Activated CD8-positive, alpha-beta T cell treated with anti-CD3 and anti-CD28 coated beads for 36 hours (primary cell): Measurements from ENCODE around the gene UNC80. TPM values are rescaled to one million over a fixed set of nuclear protein-coding genes. Genes with fewer than 3 reads are reported as not detected.

Source experiments
- ATAC-seq: fragments of 200-7000 bp; cut with Tn5 transposase; one replicate; pipeline ENCODE4 v1.10.0; 2021; ENCODE audit warnings: mild to moderate bottlenecking, moderate library complexity
- CTCF ChIA-PET: fragments of 350-600 bp; sonication (Branson Sonifier 250); formaldehyde crosslinking; loops from one replicate; lab custom pipeline; 2021; ENCODE audit warnings: antibody characterized with exemption; lab: Charles Lee
- POLR2A ChIA-PET: fragments of 350-600 bp; sonication (Branson Sonifier 250); formaldehyde crosslinking; loops from one replicate; lab custom pipeline; 2021; ENCODE audit warnings: antibody characterized with exemption; lab: Charles Lee
- DNase-seq: peaks from one replicate; pipeline ENCODE4 v3.0.0-alpha.2; 2020
- H3K27ac Mint-ChIP-seq: one replicate; pipeline ENCODE4 v1.8.0; 2021; ENCODE audit warnings: mild to moderate bottlenecking, mixed read lengths
- H3K27me3 Mint-ChIP-seq: one replicate; pipeline ENCODE4 v1.8.0; 2021; ENCODE audit warnings: mixed read lengths
- H3K36me3 Mint-ChIP-seq: one replicate; pipeline ENCODE4 v1.8.0; 2021; ENCODE audit warnings: low read depth, mixed read lengths
- H3K4me1 Mint-ChIP-seq: one replicate; pipeline ENCODE4 v1.8.0; 2021; ENCODE audit warnings: low read depth, mixed read lengths
- H3K4me3 Mint-ChIP-seq: one replicate; pipeline ENCODE4 v1.8.0; 2021; ENCODE audit warnings: mild to moderate bottlenecking, moderate library complexity, mixed read lengths
- H3K9me3 Mint-ChIP-seq: one replicate; pipeline ENCODE4 v1.8.0; 2021; ENCODE audit warnings: mixed read lengths
- intact Hi-C: fragments of 100-400 bp; cut with micrococcal nuclease; formaldehyde crosslinking; loops from one replicate; pipeline ENCODE4 v1.10.0; 2022
- total RNA-seq, 2 experiments: library from RNA; stranded (reverse); gene quantifications; one replicate each; pipeline ENCODE4 v1.2.3, GENCODE V29; 2021
- TF ChIP-seq, protein P1 (sequence below): fragments of 200-600 bp; IDR thresholded peaks from one replicate; pipeline ENCODE4 v1.8.0; 2022; ENCODE audit warnings: antibody characterized with exemption, mild to moderate bottlenecking

UNC80 gene
- total RNA-seq, 2 experiments from 2014 or later: not detected

DNA sequence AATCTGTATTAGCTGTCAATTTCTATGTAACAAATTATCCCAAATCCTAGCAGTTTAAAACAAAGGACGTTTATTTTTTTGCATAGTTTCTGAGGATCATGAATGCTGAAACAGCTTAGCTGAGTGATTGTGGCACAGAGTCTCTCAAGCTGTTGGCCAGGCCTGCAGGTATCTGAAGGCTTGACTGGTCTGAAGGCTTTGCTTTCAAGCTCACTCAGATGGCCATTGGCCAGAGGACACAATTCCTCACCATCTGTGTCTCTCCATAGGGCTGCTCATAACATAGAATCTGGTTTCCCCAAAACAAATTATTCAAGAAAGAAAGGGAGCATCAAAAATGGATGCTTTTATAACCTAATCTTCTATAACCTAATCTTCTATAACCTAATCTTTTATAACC is 33.7 kb downstream of the UNC80 start:
- ATAC-seq: no peak
- TF ChIP-seq, protein P1, sequence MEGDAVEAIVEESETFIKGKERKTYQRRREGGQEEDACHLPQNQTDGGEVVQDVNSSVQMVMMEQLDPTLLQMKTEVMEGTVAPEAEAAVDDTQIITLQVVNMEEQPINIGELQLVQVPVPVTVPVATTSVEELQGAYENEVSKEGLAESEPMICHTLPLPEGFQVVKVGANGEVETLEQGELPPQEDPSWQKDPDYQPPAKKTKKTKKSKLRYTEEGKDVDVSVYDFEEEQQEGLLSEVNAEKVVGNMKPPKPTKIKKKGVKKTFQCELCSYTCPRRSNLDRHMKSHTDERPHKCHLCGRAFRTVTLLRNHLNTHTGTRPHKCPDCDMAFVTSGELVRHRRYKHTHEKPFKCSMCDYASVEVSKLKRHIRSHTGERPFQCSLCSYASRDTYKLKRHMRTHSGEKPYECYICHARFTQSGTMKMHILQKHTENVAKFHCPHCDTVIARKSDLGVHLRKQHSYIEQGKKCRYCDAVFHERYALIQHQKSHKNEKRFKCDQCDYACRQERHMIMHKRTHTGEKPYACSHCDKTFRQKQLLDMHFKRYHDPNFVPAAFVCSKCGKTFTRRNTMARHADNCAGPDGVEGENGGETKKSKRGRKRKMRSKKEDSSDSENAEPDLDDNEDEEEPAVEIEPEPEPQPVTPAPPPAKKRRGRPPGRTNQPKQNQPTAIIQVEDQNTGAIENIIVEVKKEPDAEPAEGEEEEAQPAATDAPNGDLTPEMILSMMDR: no peak
- POLR2A ChIA-PET: no interaction called here
- Mint-ChIP-seq H3K9me3 (no peaks in the 10 kb centered on the region), H3K4me3 (no peak overlapping the region), H3K27ac (no peak overlapping the region), H3K36me3 (no peaks in the 10 kb centered on the region), H3K4me1 (no peaks in the 10 kb centered on the region), H3K27me3 (no peaks in the 10 kb centered on the region)
- CTCF ChIA-PET: interaction anchor here (1.5 kb wide), 1 partner anchor 94 kb away, joined by 3 read pairs; no protein-coding TSS in a partner anchor
- intact Hi-C loops: no loop called here
- DNase-seq: no peak

DNA sequence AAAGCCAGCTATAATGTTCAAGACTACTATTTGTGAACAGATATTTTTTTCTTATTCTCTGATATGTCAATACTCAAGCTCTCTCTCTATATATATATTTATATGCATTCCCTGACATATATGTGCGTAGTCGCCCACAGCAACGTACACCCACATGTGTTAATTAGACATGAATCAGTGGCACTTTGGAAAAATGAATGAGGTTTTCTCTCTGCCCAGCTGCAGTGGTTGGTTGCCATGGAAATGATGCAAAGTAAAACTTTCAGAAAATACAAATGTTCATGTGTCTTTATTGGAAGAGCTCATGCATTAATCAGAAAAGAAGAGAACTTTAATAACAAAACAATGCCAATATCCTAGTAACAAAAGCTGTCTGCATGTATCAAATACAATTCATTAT is 34.7 kb downstream of the UNC80 start:
- TF ChIP-seq, protein P1: no peak
- intact Hi-C loops: no loop called here

DNA sequence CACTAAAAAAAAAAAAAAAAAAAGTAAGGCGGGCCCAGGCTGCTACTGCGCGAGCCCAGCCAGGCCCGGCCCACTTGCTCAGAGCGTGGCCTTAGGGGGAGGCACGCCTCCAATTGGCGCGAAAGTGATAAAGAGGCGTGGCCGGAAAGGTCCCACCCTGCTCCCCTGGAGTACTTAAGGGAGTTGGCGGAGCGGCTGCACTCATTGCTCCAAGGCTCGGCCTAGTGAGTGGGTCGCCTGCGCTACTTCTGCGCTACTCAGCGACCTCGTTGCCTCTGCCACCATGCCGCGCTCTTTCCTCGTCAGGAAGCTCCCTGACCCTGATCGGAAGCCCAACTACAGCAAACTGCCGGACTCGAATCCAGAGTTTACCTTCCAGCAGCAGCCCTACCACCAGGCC is 36.9 kb downstream of the UNC80 start:
- TF ChIP-seq, protein P1: no peak

More for the DNA sequence above, 34.7 kb downstream of the UNC80 start:
- ATAC-seq: no peak
- POLR2A ChIA-PET: no interaction called here
- Mint-ChIP-seq H3K36me3 (no peaks in the 10 kb centered on the region), H3K27ac (no peak overlapping the region), H3K4me3 (no peak overlapping the region), H3K4me1 (no peaks in the 10 kb centered on the region), H3K27me3 (no peaks in the 10 kb centered on the region), H3K9me3 (no peaks in the 10 kb centered on the region)
- DNase-seq: no peak
- CTCF ChIA-PET: interaction anchor here (1.5 kb wide), 1 partner anchor 155 kb away, joined by 4 read pairs; no protein-coding TSS in a partner anchor

DNA sequence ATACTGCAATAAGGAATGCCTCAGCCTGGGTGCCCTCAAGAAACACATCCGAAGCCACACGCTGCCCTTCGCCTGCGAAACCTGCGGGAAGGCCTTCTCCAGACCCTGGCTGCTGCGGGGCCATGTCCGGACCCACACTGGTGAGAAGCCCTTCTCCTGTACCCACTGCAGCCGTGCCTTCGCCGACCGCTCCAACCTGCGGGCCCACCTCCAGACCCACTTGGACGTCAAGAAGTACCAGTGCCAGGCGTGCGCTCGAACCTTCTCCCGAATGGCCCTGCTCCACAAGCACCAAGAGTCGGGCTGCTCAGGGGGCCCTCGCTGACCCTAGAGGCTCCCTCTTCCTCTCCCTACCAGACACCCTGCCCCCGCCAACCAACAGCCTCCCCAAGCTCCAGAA is 37.6 kb downstream of the UNC80 start:
- ATAC-seq: no peak
- Mint-ChIP-seq H3K9me3 (no peaks in the 10 kb centered on the region), H3K4me3 (no peak overlapping the region), H3K4me1 (no peaks in the 10 kb centered on the region), H3K36me3 (no peaks in the 10 kb centered on the region), H3K27me3 (peaks cover 2% of the 10 kb centered on the region), H3K27ac (no peak overlapping the region)
- intact Hi-C loops: no loop called here
- ChIA-PET CTCF (no interaction called here), POLR2A (no interaction called here)
- no peak for DNase-seq
- TF ChIP-seq, protein P1: no peak

More for the DNA sequence above, 36.9 kb downstream of the UNC80 start:
- DNase-seq (no peak), ATAC-seq (no peak)
- Mint-ChIP-seq H3K4me1 (no peaks in the 10 kb centered on the region), H3K27me3 (peaks cover 2% of the 10 kb centered on the region), H3K9me3 (no peaks in the 10 kb centered on the region), H3K4me3 (no peak overlapping the region), H3K27ac (no peak overlapping the region), H3K36me3 (no peaks in the 10 kb centered on the region)
- intact Hi-C loops: no loop called here
- POLR2A ChIA-PET: no interaction called here
- CTCF ChIA-PET: no interaction called here

DNA sequence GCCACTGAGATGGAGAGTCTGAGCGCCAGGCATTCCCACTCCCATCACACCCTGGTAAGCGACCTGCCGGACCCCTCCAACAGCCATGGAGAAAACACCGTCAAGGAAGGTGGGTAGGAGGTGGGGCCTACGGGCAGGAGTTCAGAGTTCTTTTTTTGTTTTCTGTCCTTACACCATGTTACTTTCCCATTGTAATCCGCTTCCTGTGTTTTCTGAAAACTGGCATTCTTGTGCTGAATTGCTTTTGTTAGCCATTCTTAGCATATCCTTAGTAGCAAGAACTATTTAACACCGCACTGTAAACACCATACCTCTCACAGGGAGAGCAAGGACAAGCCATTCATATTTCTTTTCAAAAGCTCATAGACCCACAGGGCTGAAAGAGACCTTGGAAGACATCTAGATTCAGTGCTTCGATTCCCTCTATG is 46.2 kb downstream of the UNC80 start:
- Mint-ChIP-seq H3K9me3 (no peaks in the 10 kb centered on the region), H3K4me1 (no peaks in the 10 kb centered on the region), H3K4me3 (no peak overlapping the region), H3K36me3 (no peaks in the 10 kb centered on the region), H3K27me3 (peaks cover 1% of the 10 kb centered on the region), H3K27ac (no peak overlapping the region)
- ATAC-seq: no peak
- TF ChIP-seq, protein P1: no peak
- intact Hi-C loops: no loop called here
- no peak for DNase-seq
- ChIA-PET POLR2A (interaction anchor here (0.6 kb wide), 1 partner anchor 609 kb away, joined by 3 read pairs; no protein-coding TSS in a partner anchor), CTCF (no interaction called here)
